ENCODE data around the gene MBTPS1.

MBTPS1 gene

DNA sequence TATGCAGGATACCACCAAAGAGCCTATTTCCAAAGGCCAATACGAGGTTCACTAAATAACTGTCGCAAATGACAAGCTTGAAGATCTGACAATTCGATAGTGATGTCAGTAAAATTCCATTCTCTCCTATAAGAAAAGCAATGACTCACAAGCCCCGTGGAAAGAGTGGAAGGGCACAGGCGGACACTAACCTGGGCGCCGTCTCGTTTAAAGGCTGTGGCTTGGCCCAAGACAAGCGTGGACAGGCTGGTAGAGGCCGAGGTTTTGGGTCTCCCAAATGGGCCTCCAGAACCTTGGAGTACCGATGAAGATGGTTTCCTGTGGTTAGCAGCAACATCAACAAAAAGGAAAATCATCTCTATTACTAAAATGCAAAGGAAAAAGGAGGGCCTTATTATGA, 57.6 kb downstream of the MBTPS1 start:
- ChIA-PET CTCF (interaction anchor here (0.7 to 4.8 kb wide), 5 partner anchors 10 to 105 kb away, joined by 3 to 36 read pairs (median 4); no protein-coding TSS in a partner anchor), POLR2A (interaction anchor here (1.1 kb wide), 1 partner anchor 45 kb away, joined by 3 read pairs; no protein-coding TSS in a partner anchor)
- H3K9me3 ChIP-seq (ENCODE audit: control insufficient read depth, insufficient read depth, low read depth, low read length): no peaks in the 10 kb centered on the region
- peaks cover 13 to 98% of the 10 kb centered on the region in 2 experiments for H3K36me3 ChIP-seq (ENCODE audit: control insufficient read depth in 2 of 2, insufficient read depth in 1 of 2, low read length in 2 of 2)
- no peaks in the 10 kb centered on the region for H3K4me1 ChIP-seq (ENCODE audit: control insufficient read depth, insufficient read depth, low read length)
- no peak overlapping the region for H3K4me3 ChIP-seq (ENCODE audit: low read depth, low read length)
- H3K27ac ChIP-seq (ENCODE audit: extremely low read depth, low read depth, low read length): no peak overlapping the region
- TF ChIP-seq ZNF354C (tag by site-specific recombination; IDR thresholded peaks at IDR 0.05; ENCODE audit: borderline replicate concordance, low read depth): no peak
- TF ChIP-seq, protein P1, sequence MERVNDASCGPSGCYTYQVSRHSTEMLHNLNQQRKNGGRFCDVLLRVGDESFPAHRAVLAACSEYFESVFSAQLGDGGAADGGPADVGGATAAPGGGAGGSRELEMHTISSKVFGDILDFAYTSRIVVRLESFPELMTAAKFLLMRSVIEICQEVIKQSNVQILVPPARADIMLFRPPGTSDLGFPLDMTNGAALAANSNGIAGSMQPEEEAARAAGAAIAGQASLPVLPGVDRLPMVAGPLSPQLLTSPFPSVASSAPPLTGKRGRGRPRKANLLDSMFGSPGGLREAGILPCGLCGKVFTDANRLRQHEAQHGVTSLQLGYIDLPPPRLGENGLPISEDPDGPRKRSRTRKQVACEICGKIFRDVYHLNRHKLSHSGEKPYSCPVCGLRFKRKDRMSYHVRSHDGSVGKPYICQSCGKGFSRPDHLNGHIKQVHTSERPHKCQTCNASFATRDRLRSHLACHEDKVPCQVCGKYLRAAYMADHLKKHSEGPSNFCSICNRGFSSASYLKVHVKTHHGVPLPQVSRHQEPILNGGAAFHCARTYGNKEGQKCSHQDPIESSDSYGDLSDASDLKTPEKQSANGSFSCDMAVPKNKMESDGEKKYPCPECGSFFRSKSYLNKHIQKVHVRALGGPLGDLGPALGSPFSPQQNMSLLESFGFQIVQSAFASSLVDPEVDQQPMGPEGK (tag by site-specific recombination; IDR thresholded peaks at IDR 0.05): no peak
- no peak for TF ChIP-seq ZNF2 (tag by site-specific recombination; IDR thresholded peaks at IDR 0.05)
- TF ChIP-seq ZNF600 (tag by site-specific recombination; IDR thresholded peaks at IDR 0.05): no peak
- no peak for TF ChIP-seq ZNF837 (tag by site-specific recombination; IDR thresholded peaks at IDR 0.05)
- no peak for TF ChIP-seq SCRT1 (tag by site-specific recombination; IDR thresholded peaks at IDR 0.05; ENCODE audit: borderline replicate concordance)
- no peak for TF ChIP-seq GLIS2 (tag by site-specific recombination; IDR thresholded peaks at IDR 0.05)
- TF ChIP-seq, protein P2, sequence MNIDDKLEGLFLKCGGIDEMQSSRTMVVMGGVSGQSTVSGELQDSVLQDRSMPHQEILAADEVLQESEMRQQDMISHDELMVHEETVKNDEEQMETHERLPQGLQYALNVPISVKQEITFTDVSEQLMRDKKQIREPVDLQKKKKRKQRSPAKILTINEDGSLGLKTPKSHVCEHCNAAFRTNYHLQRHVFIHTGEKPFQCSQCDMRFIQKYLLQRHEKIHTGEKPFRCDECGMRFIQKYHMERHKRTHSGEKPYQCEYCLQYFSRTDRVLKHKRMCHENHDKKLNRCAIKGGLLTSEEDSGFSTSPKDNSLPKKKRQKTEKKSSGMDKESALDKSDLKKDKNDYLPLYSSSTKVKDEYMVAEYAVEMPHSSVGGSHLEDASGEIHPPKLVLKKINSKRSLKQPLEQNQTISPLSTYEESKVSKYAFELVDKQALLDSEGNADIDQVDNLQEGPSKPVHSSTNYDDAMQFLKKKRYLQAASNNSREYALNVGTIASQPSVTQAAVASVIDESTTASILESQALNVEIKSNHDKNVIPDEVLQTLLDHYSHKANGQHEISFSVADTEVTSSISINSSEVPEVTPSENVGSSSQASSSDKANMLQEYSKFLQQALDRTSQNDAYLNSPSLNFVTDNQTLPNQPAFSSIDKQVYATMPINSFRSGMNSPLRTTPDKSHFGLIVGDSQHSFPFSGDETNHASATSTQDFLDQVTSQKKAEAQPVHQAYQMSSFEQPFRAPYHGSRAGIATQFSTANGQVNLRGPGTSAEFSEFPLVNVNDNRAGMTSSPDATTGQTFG (tag by site-specific recombination; IDR thresholded peaks at IDR 0.05; ENCODE audit: borderline replicate concordance): no peak
- TF ChIP-seq, protein P3, sequence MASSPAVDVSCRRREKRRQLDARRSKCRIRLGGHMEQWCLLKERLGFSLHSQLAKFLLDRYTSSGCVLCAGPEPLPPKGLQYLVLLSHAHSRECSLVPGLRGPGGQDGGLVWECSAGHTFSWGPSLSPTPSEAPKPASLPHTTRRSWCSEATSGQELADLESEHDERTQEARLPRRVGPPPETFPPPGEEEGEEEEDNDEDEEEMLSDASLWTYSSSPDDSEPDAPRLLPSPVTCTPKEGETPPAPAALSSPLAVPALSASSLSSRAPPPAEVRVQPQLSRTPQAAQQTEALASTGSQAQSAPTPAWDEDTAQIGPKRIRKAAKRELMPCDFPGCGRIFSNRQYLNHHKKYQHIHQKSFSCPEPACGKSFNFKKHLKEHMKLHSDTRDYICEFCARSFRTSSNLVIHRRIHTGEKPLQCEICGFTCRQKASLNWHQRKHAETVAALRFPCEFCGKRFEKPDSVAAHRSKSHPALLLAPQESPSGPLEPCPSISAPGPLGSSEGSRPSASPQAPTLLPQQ (tag by site-specific recombination; IDR thresholded peaks at IDR 0.05): no peak
- no peak for TF ChIP-seq SETDB1 (IDR thresholded peaks at IDR 0.05; ENCODE audit: insufficient read length, low read length)
- TF ChIP-seq ZNF768 (tag by site-specific recombination; IDR thresholded peaks at IDR 0.05): no peak
- TF ChIP-seq, protein P4, sequence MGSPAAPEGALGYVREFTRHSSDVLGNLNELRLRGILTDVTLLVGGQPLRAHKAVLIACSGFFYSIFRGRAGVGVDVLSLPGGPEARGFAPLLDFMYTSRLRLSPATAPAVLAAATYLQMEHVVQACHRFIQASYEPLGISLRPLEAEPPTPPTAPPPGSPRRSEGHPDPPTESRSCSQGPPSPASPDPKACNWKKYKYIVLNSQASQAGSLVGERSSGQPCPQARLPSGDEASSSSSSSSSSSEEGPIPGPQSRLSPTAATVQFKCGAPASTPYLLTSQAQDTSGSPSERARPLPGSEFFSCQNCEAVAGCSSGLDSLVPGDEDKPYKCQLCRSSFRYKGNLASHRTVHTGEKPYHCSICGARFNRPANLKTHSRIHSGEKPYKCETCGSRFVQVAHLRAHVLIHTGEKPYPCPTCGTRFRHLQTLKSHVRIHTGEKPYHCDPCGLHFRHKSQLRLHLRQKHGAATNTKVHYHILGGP (tag by site-specific recombination; IDR thresholded peaks at IDR 0.05): no peak

DNA sequence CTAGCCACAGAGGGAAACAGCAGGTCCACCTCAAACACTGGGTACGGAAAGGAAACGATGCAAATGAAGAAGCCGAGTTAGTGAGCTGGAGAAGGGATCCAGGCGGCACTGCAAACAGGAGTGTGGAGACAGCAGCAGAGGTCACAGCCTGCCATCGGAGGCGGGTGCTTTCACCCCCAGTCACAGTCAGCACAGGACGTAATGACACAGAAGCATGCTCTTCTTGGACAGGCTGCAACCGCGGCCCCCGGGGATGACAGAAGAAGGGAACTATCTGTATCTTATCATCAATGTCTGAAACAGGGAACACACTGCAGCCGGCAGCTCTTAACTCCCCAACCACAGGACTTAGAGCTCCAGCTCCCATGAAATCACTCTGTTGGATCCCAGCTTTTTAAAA, 58.1 kb downstream of the MBTPS1 start:
- TF ChIP-seq, protein P5, sequence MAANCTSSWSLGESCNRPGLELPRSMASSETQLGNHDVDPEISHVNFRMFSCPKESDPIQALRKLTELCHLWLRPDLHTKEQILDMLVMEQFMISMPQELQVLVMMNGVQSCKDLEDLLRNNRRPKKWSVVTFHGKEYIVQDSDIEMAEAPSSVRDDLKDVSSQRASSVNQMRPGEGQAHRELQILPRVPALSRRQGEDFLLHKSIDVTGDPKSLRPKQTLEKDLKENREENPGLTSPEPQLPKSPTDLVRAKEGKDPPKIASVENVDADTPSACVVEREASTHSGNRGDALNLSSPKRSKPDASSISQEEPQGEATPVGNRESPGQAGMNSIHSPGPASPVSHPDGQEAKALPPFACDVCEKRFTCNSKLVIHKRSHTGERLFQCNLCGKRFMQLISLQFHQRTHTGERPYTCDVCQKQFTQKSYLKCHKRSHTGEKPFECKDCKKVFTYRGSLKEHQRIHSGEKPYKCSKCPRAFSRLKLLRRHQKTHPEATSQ (tag by site-specific recombination; IDR thresholded peaks at IDR 0.05): no peak
- TF ChIP-seq ZNF571 (tag by site-specific recombination; IDR thresholded peaks at IDR 0.05): no peak
- no peak for TF ChIP-seq ZNF239 (tag by site-specific recombination; IDR thresholded peaks at IDR 0.05)
- no peak for TF ChIP-seq MYNN (tag by site-specific recombination; IDR thresholded peaks at IDR 0.05; ENCODE audit: borderline replicate concordance)
- CTCF ChIA-PET: interaction anchor here (0.7 to 4.8 kb wide), 4 partner anchors 10 to 105 kb away, joined by 3 to 36 read pairs (median 4); no protein-coding TSS in a partner anchor
- Histone ChIP-seq H3K36me3 (ENCODE audit: control insufficient read depth in 2 of 2, insufficient read depth in 1 of 2, low read length in 2 of 2) (peaks cover 9 to 98% of the 10 kb centered on the region in 2 experiments), H3K4me1 (ENCODE audit: control insufficient read depth, insufficient read depth, low read length) (no peaks in the 10 kb centered on the region), H3K27ac (ENCODE audit: extremely low read depth, low read depth, low read length) (no peak overlapping the region), H3K9me3 (ENCODE audit: control insufficient read depth, insufficient read depth, low read depth, low read length) (no peaks in the 10 kb centered on the region), H3K4me3 (ENCODE audit: low read depth, low read length) (no peak overlapping the region)
- POLR2A ChIA-PET: interaction anchor here (1.1 kb wide), 1 partner anchor 45 kb away, joined by 3 read pairs; no protein-coding TSS in a partner anchor

All from HEK293 (cell line).